ENCODE measurements around the gene MT3.

MT3 gene

DNA sequence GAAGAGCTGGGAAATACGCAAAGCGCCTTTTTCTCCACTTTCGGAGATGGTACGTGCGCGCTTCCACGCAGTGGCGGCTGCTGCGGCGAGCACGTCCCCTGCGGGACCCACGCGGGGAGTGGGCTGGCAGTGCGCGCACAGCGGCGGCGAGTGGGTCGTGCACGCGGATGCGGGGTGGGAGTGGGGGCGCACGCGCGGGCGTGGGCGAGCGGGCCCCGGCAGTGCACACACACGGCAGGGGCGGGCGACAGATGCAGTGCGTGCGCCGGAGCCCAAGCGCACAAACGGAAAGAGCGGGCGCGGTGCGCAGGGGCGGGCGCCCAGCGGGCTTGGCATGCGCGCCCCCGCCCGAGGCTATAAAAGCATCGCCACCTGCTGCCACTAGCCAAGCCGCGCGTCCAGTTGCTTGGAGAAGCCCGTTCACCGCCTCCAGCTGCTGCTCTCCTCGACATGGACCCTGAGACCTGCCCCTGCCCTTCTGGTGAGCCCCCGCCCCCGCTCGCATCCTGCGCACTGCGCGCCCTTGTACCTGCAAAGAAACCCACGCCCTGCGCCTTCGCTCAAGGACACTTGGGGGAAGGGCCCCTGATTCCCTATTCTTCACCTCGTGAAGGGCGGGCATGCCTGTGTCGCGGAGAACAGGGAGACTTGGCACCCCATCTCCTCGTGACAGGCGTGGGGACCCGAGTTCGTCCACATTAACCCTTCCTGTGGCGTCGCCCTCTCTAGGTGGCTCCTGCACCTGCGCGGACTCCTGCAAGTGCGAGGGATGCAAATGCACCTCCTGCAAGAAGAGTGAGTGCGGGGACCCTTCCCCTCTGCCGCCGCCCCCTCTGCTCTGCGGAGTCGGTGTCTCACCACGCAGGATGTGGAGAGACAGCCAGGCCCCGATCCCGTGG is at the start of gene MT3:
Gene MT3 (plus strand): TSS at position 388 of the 899 bp plus-strand sequence. CDS start 63 bp downstream, at position 451.
- TF ChIP-seq, protein P1, sequence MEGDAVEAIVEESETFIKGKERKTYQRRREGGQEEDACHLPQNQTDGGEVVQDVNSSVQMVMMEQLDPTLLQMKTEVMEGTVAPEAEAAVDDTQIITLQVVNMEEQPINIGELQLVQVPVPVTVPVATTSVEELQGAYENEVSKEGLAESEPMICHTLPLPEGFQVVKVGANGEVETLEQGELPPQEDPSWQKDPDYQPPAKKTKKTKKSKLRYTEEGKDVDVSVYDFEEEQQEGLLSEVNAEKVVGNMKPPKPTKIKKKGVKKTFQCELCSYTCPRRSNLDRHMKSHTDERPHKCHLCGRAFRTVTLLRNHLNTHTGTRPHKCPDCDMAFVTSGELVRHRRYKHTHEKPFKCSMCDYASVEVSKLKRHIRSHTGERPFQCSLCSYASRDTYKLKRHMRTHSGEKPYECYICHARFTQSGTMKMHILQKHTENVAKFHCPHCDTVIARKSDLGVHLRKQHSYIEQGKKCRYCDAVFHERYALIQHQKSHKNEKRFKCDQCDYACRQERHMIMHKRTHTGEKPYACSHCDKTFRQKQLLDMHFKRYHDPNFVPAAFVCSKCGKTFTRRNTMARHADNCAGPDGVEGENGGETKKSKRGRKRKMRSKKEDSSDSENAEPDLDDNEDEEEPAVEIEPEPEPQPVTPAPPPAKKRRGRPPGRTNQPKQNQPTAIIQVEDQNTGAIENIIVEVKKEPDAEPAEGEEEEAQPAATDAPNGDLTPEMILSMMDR (IDR thresholded peaks at IDR 0.05; ENCODE audit: borderline replicate concordance, control extremely low read depth, extremely low read depth, insufficient read depth, missing control alignments), result no peak
- DNase-seq (ENCODE audit: low spot score), result no peak
- in situ Hi-C loops (cut with MboI; ENCODE audit: low sequenced_read_pairs, unreplicated experiment), result no loop called here

DNA sequence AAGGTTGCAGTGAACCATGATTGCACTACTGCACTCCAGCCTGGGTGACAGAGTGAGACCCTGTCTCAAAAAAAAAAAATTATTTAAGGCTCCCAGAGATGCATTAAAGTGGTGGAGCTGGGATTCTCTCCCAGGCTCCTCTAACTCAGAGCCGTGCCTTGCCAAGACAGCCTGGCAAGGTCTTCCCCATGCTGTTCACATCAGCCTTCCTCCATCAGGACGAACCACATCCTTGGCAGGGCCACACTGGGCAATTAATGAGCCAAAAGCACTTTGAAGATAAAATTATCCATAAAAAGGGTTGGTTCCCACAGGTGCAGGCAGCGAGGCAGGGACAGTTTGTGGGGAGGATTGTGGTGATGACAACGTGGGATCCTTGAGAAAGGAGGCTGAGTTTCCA is 49.7 kb upstream of the MT3 start:
- in situ Hi-C loops (cut with MboI; ENCODE audit: low sequenced_read_pairs, unreplicated experiment), result no loop called here
- no peak for DNase-seq (ENCODE audit: low spot score)

DNA sequence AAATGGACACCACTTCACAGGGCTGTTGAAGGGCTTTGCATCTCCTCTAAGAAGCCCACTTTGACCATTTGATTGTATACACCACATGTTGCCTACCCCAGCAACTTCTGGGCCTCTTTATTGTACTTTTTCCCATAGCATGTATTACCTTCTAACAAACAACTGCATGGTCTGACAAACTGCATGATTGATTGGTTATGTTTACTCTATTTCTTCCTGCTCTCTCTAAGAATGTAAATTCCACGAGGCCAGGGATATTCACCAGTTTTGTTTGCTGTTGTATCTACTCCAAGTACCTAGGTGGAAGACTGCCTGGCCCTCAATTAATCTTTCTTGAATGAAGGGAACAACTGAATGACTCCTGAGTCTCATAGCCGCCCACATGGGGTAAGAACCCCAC is 47.3 kb upstream of the MT3 start:
- TF ChIP-seq, protein P1 (IDR thresholded peaks at IDR 0.05; ENCODE audit: borderline replicate concordance, control extremely low read depth, extremely low read depth, insufficient read depth, missing control alignments), result no peak
- DNase-seq (ENCODE audit: low spot score), result no peak
- in situ Hi-C loops (cut with MboI; ENCODE audit: low sequenced_read_pairs, unreplicated experiment), result no loop called here

More for the DNA sequence above, 49.7 kb upstream of the MT3 start:
- TF ChIP-seq, protein P1 (IDR thresholded peaks at IDR 0.05; ENCODE audit: borderline replicate concordance, control extremely low read depth, extremely low read depth, insufficient read depth, missing control alignments), result no peak

DNA sequence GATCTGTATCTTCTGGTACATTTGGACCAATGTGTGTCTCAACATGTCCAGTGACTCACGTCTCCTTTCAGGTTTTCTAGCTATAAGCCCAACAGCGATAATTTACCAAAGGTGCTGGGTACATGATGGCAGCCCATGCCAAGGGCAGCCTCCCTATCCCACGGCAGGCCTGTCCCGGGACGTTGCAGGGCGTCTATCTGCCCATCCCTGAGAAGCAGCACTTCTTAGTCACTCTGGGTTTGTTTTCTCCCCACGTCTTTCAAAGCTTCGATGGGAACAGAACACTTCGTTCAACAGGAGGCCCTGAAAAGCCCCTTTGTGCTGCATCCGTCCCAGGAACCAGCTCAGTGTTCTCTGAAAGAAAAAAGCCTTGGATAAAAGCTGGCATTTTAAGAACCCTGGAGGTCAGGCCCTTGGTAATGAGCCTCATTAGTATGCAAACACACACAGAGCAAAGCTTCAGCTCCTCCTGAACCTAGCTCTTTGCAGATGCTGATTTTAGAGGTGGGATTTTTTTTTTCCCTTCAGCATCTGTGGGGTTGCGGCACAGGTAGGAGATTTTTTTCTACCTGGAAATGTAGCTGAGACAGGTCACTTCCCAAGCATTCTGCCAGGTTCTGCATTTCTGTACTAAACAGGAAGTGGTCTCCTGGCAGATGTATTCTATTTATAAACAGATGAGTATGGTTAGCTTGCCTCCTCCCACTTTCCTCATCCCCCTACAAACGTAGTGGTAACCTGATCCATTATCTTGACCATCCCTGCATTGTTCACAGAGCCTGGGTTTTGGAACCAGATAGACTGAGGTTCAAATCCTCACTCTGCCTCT is 42.0 kb upstream of the MT3 start:
- in situ Hi-C loops (cut with MboI; ENCODE audit: low sequenced_read_pairs, unreplicated experiment), result no loop called here
- DNase-seq (ENCODE audit: low spot score), result no peak
- TF ChIP-seq, protein P1 (IDR thresholded peaks at IDR 0.05; ENCODE audit: borderline replicate concordance, control extremely low read depth, extremely low read depth, insufficient read depth, missing control alignments), result no peak

DNA sequence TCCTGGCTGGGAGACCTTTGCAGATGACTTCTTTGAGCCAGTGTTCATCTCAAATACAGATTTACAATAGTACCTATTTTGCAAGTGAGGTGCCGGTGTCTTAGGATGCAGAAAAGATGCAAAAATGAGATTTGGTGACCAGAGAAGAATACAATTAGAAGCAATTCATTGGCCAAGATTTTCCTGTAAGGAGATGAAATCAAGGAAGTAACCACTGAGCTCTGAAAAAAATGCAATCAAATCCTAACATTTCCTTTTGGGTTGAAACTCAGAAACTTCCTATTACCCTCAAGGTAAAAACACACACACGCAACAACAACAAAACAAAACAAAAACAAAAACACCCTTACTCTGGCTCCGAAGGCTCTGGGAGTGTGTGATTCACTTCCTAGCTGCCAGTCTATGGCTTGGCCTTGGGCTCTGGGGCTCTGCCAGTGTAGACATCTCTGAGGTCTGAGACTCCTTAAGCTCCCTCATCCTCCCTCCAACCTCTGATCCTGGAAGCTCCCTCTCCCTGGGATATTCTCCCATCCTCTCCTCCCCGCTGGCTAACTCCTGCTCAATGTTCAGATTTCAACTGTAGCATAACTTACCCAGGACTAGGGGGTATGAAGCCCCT is 41.3 kb upstream of the MT3 start:
- TF ChIP-seq, protein P1 (IDR thresholded peaks at IDR 0.05; ENCODE audit: borderline replicate concordance, control extremely low read depth, extremely low read depth, insufficient read depth, missing control alignments), result no peak
- DNase-seq (ENCODE audit: low spot score), result no peak
- in situ Hi-C loops (cut with MboI; ENCODE audit: low sequenced_read_pairs, unreplicated experiment), result no loop called here

DNA sequence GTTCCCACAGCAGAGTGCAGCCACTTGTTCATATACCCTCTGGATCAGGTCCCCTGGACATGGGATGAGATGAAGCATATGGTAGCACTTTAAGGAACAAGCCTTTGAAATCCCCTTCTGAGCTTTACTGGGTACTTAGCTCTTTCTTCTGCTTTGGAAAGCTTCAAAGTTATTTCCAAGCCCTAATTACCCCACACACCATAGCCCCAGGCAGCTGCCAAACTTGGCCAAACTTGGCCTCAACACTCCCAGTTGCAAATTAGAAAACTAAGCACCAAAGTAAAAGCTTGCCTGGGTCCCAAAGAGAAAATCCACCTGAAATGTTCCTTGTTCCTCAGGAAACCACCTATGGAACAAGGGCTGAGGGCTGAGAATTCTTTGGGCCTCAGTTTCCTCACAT is 40.2 kb upstream of the MT3 start:
- TF ChIP-seq, protein P1 (IDR thresholded peaks at IDR 0.05; ENCODE audit: borderline replicate concordance, control extremely low read depth, extremely low read depth, insufficient read depth, missing control alignments), result no peak
- in situ Hi-C loops (cut with MboI; ENCODE audit: low sequenced_read_pairs, unreplicated experiment), result no loop called here
- DNase-seq (ENCODE audit: low spot score), result no peak

Data from GM13976 (cell line).